GM21360 (cell line): ENCODE measurements around the gene CEMIP.

Experiments
- ATAC-seq: cut with Tn5 transposase; IDR thresholded peaks from one replicate; pipeline ENCODE4 v1.9.1; 2021; ENCODE audit warnings: mild to moderate bottlenecking, moderate library complexity; ENCODE audit not compliant: unreplicated experiment

Gene CEMIP

DNA sequence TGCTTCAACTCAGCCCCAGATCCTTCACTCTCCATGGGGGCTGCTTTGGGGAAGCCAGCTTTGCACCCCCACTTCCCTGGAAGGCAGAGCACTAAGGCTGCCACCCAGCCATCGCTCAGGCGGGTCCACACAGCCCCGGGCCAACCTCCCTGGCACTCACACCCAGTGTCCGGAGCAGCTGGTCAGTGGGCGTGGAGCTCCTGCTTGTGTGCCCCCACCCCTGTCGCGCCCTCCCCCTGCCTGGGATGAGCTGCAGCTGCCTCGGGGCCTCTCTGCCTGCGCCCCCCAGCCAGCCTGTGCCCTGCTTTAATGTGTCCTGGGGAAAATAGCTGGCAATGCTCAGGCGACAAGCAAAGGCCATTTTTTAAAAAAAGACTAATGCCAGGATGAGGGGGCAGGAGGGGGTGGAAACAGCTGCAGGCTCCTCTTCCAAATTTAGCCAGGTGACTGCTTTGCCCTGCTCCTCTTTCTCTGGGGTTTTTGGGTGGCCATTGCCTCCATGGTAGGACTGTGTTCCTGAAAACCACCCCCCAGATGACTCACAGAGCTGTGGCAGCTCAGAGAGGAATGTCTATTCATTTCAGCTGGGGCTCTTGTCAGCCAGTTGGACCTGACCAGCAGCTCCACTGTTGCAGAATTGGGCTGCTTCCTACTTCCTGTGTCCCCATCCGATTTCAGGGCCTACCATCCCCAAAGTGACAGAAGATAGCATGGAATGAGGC lies 65.0 kb downstream of the CEMIP start:
- no peak for ATAC-seq

- ATAC-seq: no peak
These were observed 67.1 kb downstream of the CEMIP start for GRCh38 chr15:80846031-80846815.

DNA sequence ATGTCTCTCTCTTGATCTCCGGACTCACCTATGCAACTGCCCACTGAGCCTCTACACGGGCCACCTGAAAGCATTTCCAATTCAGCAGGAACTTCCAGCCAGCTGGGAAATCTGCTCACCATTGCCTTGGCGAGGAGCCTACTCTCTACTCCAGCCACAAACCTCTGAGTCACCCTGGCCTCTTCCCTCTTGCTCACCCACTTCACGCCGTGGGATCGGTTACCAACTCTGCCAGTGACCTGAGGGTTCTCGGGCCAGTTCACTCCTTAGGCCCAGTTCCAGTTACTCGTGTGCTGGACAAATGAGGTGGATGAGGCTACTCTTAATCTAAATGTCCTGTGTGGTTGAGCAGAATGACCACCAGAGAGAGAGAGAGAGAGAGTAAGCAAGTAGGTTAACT lies 70.1 kb downstream of the CEMIP start:
- no peak for ATAC-seq

DNA sequence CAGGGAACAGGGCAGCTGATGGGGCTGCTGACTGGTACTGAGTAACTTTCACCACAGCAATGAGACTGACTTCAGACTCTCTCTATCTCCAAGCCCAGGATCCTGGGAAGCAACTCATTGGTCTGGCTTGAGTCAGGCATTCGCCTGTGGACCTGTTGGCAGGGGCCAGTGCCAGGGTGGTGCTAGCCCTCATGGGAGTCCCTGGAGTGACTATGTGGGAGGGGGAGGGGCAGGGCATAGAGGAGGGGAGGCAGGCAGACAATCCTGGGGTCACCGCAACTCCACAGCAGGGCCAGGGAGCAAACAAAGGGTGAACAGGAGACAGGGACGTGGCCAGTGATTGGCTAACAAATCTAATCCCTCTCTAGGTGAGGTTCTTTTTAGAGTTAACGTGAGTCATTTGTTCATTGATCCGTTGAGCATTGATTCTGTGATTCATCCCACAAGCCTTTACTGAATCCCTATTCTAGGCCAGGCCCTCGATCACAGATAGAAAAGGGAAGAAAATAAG lies 71.8 kb downstream of the CEMIP start:
- no peak for ATAC-seq

DNA sequence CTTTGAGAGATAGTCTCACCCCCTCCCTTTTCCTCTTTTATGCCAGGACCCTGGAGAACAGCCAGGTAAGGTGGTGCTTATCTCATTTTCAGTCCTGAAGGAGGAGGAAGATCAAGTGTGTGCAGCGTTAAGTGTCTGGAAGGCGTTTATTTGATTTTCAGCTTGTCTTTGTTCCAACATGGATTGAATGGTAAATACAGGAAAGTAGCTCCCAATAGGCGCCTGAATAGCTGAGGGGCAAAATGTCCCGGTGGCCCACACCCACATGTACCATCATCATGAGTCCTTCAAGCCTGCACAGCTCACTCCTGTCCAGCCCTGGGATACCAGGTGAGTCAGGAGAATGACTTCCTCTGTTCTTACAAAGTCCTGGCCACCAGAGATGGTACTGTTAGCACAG lies 73.5 kb downstream of the CEMIP start:
- no peak for ATAC-seq

DNA sequence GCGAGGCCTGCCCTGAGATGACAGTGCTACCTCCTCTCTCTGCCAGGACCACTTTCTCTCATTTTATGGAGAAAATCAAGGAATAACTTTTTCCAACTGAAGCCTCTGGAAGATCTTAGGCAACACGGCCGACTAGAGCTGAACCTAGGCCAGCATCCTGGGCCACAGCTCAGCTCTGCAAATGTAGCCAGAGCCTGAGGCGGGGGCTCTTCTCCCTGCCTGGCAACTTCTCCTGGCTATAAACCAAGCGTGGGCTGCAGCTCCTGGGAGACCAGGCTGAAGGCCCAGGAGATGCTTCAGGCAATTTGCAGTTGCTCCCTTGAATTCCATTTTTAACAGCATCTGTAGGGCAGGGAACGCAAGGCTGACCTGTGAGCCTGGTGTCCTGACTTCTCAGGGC lies 74.9 kb downstream of the CEMIP start:
- ATAC-seq: no peak

- no peak for ATAC-seq
These were observed 76.0 kb downstream of the CEMIP start for GRCh38 chr15:80855206-80855605.

- ATAC-seq: no peak
These were observed 77.2 kb downstream of the CEMIP start for GRCh38 chr15:80856400-80856799.

GRCh38 chr15:80856809-80857377 lies 77.7 kb downstream of the CEMIP start:
- ATAC-seq: no peak

DNA sequence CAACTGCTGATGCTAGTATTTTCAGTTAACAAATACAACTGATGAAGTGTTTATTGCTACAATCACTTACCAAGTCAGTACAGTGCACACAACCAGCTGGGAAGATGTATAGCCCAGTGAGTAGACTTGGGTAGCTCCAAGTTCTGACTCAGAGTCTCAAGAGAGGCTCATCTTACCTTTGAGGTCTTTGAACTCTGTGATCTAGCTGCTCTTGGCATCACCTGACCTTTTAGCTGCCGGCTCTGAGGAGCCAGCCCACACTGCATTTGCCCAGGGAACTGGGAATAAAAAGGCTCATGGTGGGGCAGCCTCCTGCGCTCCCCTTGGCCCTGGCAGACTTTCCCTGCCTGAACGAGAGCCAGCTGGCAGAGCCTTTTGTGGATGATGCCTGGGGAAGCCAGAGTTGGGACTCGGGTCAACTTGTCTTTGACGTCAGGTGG lies 82.6 kb downstream of the CEMIP start:
- no peak for ATAC-seq

- ATAC-seq: no peak
These were observed 85.5 kb downstream of the CEMIP start for GRCh38 chr15:80864666-80865065.

DNA sequence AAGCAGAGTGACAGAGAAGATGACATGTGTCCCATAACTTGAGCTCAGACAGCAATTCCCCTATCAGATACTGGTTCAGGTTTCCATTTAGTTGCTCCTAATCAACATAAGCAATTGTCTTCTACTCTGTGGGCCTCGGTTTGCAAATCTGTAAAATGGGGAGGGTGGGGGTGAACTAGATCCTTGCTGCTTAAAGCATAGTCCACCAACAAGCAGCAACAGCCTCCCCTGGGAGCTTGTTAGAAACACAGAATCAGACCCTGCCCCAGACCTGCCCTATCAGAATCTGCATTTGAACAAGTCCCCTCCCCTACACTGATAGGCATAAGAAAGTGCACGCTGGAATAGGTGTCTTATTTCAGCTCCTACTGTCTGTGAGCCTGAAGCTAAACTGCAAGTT lies 87.8 kb downstream of the CEMIP start:
- ATAC-seq: no peak

GRCh38 chr15:80870366-80870765 lies 91.2 kb downstream of the CEMIP start:
- ATAC-seq: no peak

- no peak for ATAC-seq
These were observed 91.7 kb downstream of the CEMIP start for GRCh38 chr15:80870893-80871292.

- ATAC-seq: no peak
These were observed 92.7 kb downstream of the CEMIP start for GRCh38 chr15:80871858-80872257.

- ATAC-seq: no peak
These were observed 94.3 kb downstream of the CEMIP start for GRCh38 chr15:80873366-80873952.

DNA sequence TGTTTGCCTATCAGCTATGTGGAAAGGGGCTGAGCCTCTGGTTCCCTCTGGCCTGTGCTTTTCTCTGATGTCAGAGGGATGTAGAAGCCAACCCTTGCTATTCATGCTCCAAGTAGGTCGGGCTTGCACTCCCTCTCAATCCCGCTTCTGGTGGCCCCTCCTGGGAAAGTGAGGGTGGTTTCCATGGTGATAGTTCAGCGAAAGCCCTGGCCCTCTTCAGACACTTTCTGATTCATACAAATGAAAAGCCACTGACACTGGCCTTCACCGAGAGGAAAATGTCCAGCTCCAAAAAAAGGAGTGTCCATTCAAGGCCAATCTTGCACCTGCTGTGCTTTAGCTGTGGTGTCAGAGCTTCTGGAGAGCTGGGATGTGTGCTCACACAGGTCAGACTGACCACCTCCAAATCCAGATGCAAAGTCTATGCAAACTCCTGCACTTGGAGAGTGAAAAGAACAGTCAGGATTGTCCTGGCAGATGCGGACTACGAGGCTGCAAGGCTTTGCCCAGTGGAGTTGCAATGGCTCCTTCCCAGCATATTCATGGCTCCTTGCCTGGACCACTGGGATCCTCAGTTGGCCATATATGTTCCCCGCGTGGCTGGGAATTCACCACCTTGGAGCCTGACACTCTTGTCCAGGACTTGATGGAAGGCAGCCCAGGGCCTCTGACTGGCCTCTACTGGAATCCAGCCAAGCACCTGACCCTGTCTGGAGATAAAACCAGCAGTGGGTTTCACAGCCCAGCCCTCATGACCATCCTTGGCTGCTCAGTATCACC lies 96.6 kb downstream of the CEMIP start:
- no peak for ATAC-seq

GRCh38 chr15:80876348-80876674 lies 97.1 kb downstream of the CEMIP start:
- ATAC-seq: no peak

DNA sequence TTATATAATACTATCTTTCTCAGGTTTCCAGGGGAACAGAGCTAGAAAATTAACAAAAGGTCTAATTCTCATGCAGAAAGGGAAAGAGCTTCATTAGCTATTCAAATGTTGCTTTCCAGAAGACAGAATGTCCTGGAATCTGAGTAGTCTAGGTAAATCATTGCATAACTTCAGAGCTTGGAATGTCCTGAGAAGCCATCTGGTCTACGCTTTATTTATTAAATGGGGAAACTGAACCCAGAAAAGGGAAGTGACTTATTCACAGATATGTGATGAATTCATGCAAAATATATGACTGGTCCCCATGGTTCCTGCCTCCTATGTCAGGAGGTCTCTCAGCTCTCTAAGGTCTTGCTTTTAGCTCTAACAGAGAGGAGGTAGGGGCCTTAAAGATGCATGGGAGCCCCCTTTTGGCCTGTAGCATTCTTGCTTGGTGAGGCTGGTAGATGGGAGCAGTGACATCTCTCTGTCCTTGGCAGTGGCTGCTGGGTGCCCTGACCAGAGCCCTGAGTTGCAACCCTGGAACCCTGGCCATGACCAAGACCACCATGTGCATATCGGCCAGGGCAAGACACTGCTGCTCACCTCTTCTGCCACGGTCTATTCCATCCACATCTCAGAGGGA lies 99.2 kb downstream of the CEMIP start:
- no peak for ATAC-seq

- no peak for ATAC-seq
These were observed 99.7 kb downstream of the CEMIP start for GRCh38 chr15:80878867-80879250.
